HG03060 (cell line): ENCODE data around the gene GIGYF2.

Source experiments
- ATAC-seq: cut with Tn5 transposase; IDR thresholded peaks from one replicate; pipeline ENCODE4 v1.9.1; 2021; ENCODE audit warnings: low read depth, moderate number of reproducible peaks; ENCODE audit not compliant: unreplicated experiment

Gene GIGYF2

GRCh38 chr2:232876161-232876977, 179.2 kb downstream of the GIGYF2 start:
- ATAC-seq, result no peak

- no peak for ATAC-seq
Measured at GRCh38 chr2:232876978-232877441, 179.9 kb downstream of the GIGYF2 start.

- ATAC-seq, result no peak
Measured at GRCh38 chr2:232877940-232878511, 180.9 kb downstream of the GIGYF2 start.

- no peak for ATAC-seq
Measured at GRCh38 chr2:232878855-232879617, 181.9 kb downstream of the GIGYF2 start.

GRCh38 chr2:232879618-232880494, 182.7 kb downstream of the GIGYF2 start:
- no peak for ATAC-seq

GRCh38 chr2:232880764-232881351, 183.7 kb downstream of the GIGYF2 start:
- no peak for ATAC-seq

GRCh38 chr2:232882085-232882484, 185.0 kb downstream of the GIGYF2 start:
- ATAC-seq, result no peak

- ATAC-seq, result no peak
Measured at GRCh38 chr2:232882505-232883115, 185.5 kb downstream of the GIGYF2 start.

GRCh38 chr2:232883116-232883721, 186.1 kb downstream of the GIGYF2 start:
- ATAC-seq, result no peak

- no peak for ATAC-seq
Measured at GRCh38 chr2:232884001-232884421, 186.9 kb downstream of the GIGYF2 start.

GRCh38 chr2:232884549-232885263, 187.6 kb downstream of the GIGYF2 start:
- no peak for ATAC-seq

- no peak for ATAC-seq
Measured at GRCh38 chr2:232885264-232885961, 188.3 kb downstream of the GIGYF2 start.

- ATAC-seq, result no peak
Measured at GRCh38 chr2:232886176-232886575, 189.0 kb downstream of the GIGYF2 start.

GRCh38 chr2:232886632-232887031, 189.5 kb downstream of the GIGYF2 start:
- ATAC-seq, result no peak

- ATAC-seq, result no peak
Measured at GRCh38 chr2:232887171-232887850, 190.2 kb downstream of the GIGYF2 start.

- no peak for ATAC-seq
Measured at GRCh38 chr2:232888099-232888836, 191.1 kb downstream of the GIGYF2 start.
